ENCODE results near the gene MAN1A1.

Gene MAN1A1

DNA sequence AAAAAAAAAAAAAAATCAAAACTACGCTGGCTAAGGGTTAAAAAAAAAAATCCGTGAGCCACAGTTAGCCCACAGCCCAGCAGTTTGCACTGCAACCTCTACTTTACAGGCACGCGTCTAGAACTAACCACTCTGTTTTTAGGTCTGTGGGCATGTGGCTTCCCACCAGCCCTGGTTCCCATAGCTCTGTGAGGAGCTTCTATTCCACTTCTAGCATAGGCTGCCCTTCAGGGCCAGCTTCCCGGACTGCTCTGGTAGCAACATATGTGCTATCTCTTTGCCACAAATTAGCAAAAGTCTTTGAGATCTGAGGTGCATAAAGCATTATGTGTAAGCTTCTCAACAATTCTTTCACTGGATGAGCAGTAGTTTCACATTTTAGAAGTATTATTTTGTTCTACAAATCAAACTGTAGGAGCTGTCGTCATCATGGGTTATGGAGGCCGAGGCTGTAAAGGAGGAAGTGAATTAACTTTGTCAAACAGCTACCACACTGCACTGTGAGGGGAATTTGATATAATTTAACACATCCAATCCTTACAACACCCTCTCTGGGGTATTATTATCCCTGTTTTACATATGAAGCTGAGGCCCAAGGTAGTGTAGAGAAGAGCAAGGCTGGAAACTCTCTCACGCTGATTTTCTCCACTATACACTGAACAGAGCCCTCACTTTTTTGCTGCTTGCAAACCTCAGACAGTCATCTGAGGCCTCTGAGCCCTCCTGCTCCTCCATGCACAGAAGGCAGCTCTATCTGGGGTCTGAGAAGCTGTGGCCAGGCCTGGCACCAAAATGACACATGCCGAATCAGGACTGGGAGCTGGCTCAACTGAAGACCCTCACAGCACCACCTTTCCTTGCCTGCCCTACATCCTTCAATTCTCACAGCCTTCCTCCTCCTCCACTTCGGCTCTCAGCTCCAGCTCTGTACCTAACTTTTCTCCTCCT is 35.4 kb downstream of the MAN1A1 start:
- TF ChIP-seq, protein P1, sequence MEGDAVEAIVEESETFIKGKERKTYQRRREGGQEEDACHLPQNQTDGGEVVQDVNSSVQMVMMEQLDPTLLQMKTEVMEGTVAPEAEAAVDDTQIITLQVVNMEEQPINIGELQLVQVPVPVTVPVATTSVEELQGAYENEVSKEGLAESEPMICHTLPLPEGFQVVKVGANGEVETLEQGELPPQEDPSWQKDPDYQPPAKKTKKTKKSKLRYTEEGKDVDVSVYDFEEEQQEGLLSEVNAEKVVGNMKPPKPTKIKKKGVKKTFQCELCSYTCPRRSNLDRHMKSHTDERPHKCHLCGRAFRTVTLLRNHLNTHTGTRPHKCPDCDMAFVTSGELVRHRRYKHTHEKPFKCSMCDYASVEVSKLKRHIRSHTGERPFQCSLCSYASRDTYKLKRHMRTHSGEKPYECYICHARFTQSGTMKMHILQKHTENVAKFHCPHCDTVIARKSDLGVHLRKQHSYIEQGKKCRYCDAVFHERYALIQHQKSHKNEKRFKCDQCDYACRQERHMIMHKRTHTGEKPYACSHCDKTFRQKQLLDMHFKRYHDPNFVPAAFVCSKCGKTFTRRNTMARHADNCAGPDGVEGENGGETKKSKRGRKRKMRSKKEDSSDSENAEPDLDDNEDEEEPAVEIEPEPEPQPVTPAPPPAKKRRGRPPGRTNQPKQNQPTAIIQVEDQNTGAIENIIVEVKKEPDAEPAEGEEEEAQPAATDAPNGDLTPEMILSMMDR (conservative IDR thresholded peaks at IDR 0.05; ENCODE audit: low read depth, low read length), result no peak
- H3K4me3 ChIP-seq (ENCODE audit: low read length), result no peak overlapping the region
- no peak for DNase-seq (ENCODE audit: low read depth)

DNA sequence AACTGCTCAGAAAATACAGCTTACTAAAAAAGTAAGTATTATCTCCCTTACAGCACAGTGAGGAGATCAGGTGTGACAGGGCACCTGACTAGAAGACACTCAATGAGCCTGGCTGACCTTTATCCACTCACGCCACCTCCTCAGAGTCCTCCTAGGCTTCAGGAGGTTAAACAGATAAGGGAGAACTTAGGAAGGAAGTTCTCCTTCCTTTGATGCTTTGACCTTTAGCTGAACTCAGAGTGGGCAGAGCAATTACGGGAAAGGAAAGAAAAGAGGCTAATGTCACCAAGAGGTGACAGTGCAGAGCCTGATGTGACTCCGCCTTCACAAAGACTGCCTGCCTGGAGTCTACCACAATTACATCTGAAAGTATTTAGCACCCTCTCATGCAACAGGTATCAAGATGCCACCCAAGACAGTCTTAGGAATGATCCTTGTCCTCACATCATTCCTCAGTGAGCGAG is 36.7 kb downstream of the MAN1A1 start:
- no peak overlapping the region for H3K4me3 ChIP-seq (ENCODE audit: low read length)
- TF ChIP-seq, protein P1 (conservative IDR thresholded peaks at IDR 0.05; ENCODE audit: low read depth, low read length), result no peak
- DNase-seq (ENCODE audit: low read depth), result no peak

DNA sequence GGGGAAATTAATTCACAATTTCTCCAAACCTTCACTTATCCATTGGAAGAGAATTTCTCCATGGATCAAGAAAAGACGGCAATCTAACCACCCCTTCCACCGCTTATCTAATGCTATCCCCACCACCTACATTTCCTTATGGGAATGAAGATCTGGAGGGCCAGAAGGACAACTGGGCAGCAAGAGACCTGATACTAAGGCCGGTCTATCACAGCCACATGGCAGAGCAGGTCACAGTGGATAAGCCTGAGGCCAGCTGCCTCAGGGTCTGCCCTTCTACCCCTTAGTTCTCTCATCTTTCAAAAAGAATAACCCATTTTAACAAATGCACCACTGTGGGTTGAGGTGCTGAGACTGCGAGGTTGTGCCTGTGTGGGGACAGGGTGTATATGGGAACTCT is 37.1 kb downstream of the MAN1A1 start:
- DNase-seq (ENCODE audit: low read depth), result no peak
- TF ChIP-seq, protein P1 (conservative IDR thresholded peaks at IDR 0.05; ENCODE audit: low read depth, low read length), result no peak
- H3K4me3 ChIP-seq (ENCODE audit: low read length), result no peak overlapping the region

DNA sequence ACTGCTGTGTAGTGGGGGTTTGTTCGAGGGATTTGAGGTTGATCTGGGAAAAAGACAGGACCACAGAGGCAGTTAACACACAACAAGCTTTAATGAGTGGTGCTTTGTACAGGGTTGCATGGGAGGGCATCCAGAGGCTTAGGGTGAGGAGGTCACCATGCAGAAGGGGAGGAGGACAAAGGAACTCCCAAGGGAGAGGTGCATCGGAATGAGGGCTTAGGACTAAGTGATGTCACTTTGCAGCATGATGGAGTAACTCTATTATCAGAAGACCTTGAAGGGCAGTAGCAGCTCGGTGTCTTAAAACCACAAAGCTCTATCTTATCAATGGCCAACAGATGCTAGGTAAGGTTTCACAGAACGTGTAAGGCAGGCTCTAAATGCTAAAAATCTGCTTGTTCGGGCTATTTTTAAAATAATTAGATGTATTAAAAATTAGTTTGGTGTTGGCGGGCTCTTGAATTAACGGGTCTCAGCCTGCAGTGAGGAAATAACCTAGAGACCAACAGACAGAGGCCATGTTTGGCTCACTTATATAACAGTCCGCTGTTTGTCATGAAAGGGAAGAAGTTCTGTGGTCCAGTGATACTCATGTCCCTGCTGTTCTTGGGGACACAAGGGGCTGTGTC is 37.9 kb downstream of the MAN1A1 start:
- no peak overlapping the region for H3K4me3 ChIP-seq (ENCODE audit: low read length)
- DNase-seq (ENCODE audit: low read depth), result no peak
- TF ChIP-seq, protein P1 (conservative IDR thresholded peaks at IDR 0.05; ENCODE audit: low read depth, low read length), result no peak

DNA sequence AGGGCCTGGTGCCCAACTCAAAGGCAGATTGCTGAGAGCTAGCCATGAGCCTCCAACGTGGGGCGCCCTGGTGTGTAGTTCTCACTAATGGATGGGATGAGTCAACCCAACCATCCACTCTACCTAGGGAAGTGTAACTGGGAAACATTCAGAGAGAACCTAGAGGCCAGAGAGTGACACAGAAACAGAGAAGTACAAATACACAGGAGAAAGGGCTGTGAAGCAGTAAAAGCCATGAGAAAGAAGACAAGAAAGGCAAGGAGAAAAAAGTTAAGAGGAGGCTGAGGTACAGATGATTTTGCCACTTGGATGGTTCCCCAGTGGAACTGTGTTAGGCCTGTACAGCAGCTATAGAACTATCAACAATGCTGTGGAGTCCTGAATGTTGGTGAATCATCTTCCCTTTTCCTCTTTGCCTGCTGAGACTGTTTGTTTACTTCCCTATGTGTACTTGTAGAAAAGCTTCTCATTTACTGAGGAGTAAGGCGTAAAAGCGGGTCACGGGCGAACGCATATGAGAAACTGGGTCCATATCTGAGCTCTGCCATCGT is 39.0 kb downstream of the MAN1A1 start:
- no peak overlapping the region for H3K4me3 ChIP-seq (ENCODE audit: low read length)
- TF ChIP-seq, protein P1 (conservative IDR thresholded peaks at IDR 0.05; ENCODE audit: low read depth, low read length), result no peak
- DNase-seq (ENCODE audit: low read depth), result no peak

DNA sequence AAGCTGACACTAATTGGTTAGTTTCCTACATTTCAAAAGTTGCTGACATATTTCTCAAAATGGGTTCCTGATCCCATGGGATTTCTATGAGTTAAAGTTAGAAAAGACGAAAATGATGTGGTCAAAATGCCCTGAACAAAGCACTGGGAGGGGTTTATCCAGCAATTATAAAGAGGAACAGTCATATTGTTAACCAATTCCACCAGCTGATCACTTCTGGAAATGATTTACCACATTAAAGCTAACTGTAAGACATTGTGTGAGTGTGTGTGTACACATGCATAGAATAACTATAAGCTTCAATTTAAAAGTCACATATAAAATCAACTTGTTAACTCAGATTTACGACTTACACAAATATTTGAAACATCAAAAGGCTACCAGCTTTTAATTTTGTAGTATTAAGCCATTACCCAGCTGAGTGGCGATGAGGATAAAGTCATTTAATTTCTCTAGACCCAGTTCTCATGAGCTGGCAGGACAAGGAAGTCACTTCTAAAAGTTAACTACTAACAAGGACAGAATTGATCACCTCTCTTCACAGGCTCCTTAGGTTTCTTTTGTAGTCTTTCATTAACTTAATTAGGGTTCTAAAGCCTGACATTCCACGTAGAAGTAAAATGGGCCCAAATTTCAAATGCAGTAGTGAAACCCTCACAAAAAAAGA is 40.4 kb downstream of the MAN1A1 start:
- TF ChIP-seq, protein P1 (conservative IDR thresholded peaks at IDR 0.05; ENCODE audit: low read depth, low read length), result no peak

More for the DNA sequence above, 40.4 kb downstream of the MAN1A1 start:
- DNase-seq (ENCODE audit: low read depth), result no peak
- H3K4me3 ChIP-seq (ENCODE audit: low read length), result no peak overlapping the region
